Transverse colon (tissue), 4 donors: ENCODE measurements around the gene DROSHA. TPM values are rescaled to one million over a fixed set of nuclear protein-coding genes. Genes with fewer than 3 reads are reported as not detected.

Source experiments
- DNase-seq: peaks from one replicate; pipeline ENCODE4 v3.0.0-alpha.2; 2019
- H3K27ac ChIP-seq, 4 donors: fragments of 200-600 bp; sonication (generic); 2 replicates each; pipeline ENCODE4 v1.5.1; 2016 to 2018; ENCODE audit warnings: inconsistent platforms in 4 of 4
- H3K27me3 ChIP-seq: fragments of 200-600 bp; sonication (generic); 2 replicates; pipeline ENCODE4 v1.5.1; 2017; ENCODE audit warnings: inconsistent platforms
- H3K36me3 ChIP-seq, 4 donors: fragments of 200-600 bp; sonication (generic); 2 replicates each; pipeline ENCODE4 v1.5.1; 2017 to 2019; ENCODE audit warnings: inconsistent platforms in 4 of 4
- H3K4me1 ChIP-seq, 4 donors: fragments of 200-600 bp; sonication (generic); 2 replicates each; pipeline ENCODE4 v1.5.1; 2017 to 2020; ENCODE audit warnings: inconsistent platforms in 4 of 4
- H3K4me3 ChIP-seq, 4 donors: fragments of 200-600 bp; sonication (generic); 1 replicate in 1 of 4; 2 replicates in 3 of 4; pipeline versions ENCODE4 v1.5.1 to v1.6.1; 2017 to 2019; ENCODE audit warnings: inconsistent platforms in 4 of 4
- H3K9me3 ChIP-seq, 2 donors: fragments of 200-600 bp; sonication (generic); 2 replicates each; pipeline ENCODE4 v1.5.1; 2017 to 2019; ENCODE audit warnings: inconsistent platforms in 2 of 2
- CTCF ChIP-seq, 5 experiments: fragments of 200-600 bp in 3 of 5; fragments of 450-650 bp in 2 of 5; sonication (generic) in 3 of 5; IDR thresholded peaks; 1 replicate in 2 of 5; 2 replicates in 3 of 5; pipeline ENCODE4 v1.5.1; 2016 to 2017; ENCODE audit warnings: antibody characterized with exemption in 5 of 5, inconsistent platforms in 3 of 5, mild to moderate bottlenecking in 2 of 5, moderate library complexity in 1 of 5
- EP300 ChIP-seq: sonication (generic); formaldehyde crosslinking; IDR thresholded peaks from one replicate; pipeline ENCODE4 v1.6.1; 2017; ENCODE audit warnings: antibody characterized with exemption, low read depth
- POLR2A ChIP-seq: fragments of 450-650 bp; IDR thresholded peaks from one replicate; pipeline ENCODE4 v1.6.1; 2016; ENCODE audit warnings: antibody characterized with exemption, mild to moderate bottlenecking, moderate library complexity
- POLR2AphosphoS5 ChIP-seq, 3 donors: sonication (generic); formaldehyde crosslinking; IDR thresholded peaks; one replicate each; pipeline ENCODE4 v1.6.1; 2016; ENCODE audit warnings: antibody characterized with exemption in 3 of 3
- WGBS, 2 donors: methylation state at CpG; one replicate each; pipeline ENCODE4 v1.1.5; 2018; ENCODE audit warnings: low coverage in 1 of 2; 5-methylcytosine and 5-hydroxymethylcytosine counted together
- in situ Hi-C, 4 donors: fragments of 200-750 bp; cut with MboI; loops; one replicate each; pipeline versions ENCODE4 v1.15.0 to v1.15.1; 2017; ENCODE audit warnings: low sequenced_read_pairs in 3 of 4, low pct_ligation_motif_present in 1 of 4, low pct_unique_long_range_greater_than_20kb in 1 of 4
- intact Hi-C: fragments of 100-400 bp; cut with DNase I; formaldehyde crosslinking; loops from one replicate; pipeline ENCODE4 v1.15.1; 2023; ENCODE audit warnings: low total_unique reads
- total RNA-seq, 4 donors: library from RNA; depleted of rRNA; stranded (reverse); fragments of >200 nt; gene quantifications; one replicate each; pipeline ENCODE4 v1.1.0, GENCODE V29; 2016

The DROSHA gene
- total RNA-seq, 4 donors from 2014 or later = 32.2 to 503 (median 47.4) TPM

- Histone ChIP-seq H3K27ac (no peak overlapping the region), H3K9me3 (peaks cover 0 to 5% of the 10 kb centered on the region in 2 donors), H3K4me3 (no peak overlapping the region), H3K36me3 (no peaks in the 10 kb centered on the region), H3K4me1 (no peaks in the 10 kb centered on the region), H3K27me3 (no peaks in the 10 kb centered on the region)
- in situ Hi-C loops (no loop called here), intact Hi-C loops (no loop called here)
- DNase-seq = no peak
- 72 to 94% methylated on average over 2 to 3 of the region's 3 CpGs for WGBS, 2 donors
- TF ChIP-seq CTCF (IDR thresholded peaks at IDR 0.05) (no peak), EP300 (no peak), POLR2AphosphoS5 (IDR thresholded peaks at IDR 0.05) (no peak), POLR2A (no peak)
These were observed 148.2 kb downstream of the DROSHA start for GRCh38 chr5:31383734-31384133.

- TF ChIP-seq CTCF (IDR thresholded peaks at IDR 0.05) (no peak), POLR2AphosphoS5 (IDR thresholded peaks at IDR 0.05) (no peak), POLR2A (no peak), EP300 (no peak)
- H3K4me1 ChIP-seq = peaks cover 0 to 8% (median 4%) of the 10 kb centered on the region in 4 donors
- intact Hi-C loops = no loop called here
- no peak for DNase-seq
- in situ Hi-C loops = no loop called here
- WGBS, 2 donors = 74 to 79% methylated on average over 9 to 15 of the region's 15 CpGs
- H3K4me3 ChIP-seq = no peak overlapping the region
- no peaks in the 10 kb centered on the region for H3K36me3 ChIP-seq
- no peaks in the 10 kb centered on the region for H3K27me3 ChIP-seq
- no peak overlapping the region for H3K27ac ChIP-seq
- peaks cover 0 to 2% of the 10 kb centered on the region in 2 donors for H3K9me3 ChIP-seq
These were observed 149.6 kb downstream of the DROSHA start for GRCh38 chr5:31382051-31382878.

GRCh38 chr5:31381299-31381698, 150.6 kb downstream of the DROSHA start:
- no peaks in the 10 kb centered on the region for H3K27me3 ChIP-seq

DNA sequence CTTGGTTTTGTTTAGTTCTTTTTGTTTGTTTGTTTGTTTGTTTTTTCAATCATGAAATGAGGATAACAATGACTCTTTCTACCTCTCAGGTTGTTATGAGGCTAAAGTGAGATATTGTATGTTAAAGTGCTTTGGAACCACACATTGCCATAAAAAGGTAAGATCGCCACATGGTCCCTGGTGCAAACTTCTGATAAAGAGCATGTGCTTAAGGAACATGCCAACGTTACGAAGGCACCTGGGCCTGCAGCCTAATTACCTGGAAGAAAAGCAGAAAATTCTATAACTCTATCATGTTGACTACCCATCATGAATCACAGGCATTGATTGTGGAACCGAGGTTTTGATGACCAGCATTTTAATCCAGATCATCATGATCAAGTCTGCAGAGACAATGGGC, 151.8 kb downstream of the DROSHA start:
- no peaks in the 10 kb centered on the region for H3K9me3 ChIP-seq
- no peak overlapping the region for H3K27ac ChIP-seq
- in situ Hi-C loops = no loop called here
- no peaks in the 10 kb centered on the region for H3K36me3 ChIP-seq
- peaks cover 0 to 15% (median 7%) of the 10 kb centered on the region in 4 donors for H3K4me1 ChIP-seq
- intact Hi-C loops = no loop called here
- WGBS, 2 donors = 75 to 83% methylated on average over 4 of the region's 4 CpGs
- no peak for TF ChIP-seq CTCF (IDR thresholded peaks at IDR 0.05)
- TF ChIP-seq EP300 = no peak
- TF ChIP-seq POLR2AphosphoS5 (IDR thresholded peaks at IDR 0.05) = no peak
- TF ChIP-seq POLR2A = no peak
- no peak for DNase-seq
- H3K4me3 ChIP-seq = no peak overlapping the region
- no peaks in the 10 kb centered on the region for H3K27me3 ChIP-seq

More at GRCh38 chr5:31381299-31381698, 150.6 kb downstream of the DROSHA start:
- TF ChIP-seq POLR2A (no peak), CTCF (IDR thresholded peaks at IDR 0.05) (no peak)
- Histone ChIP-seq H3K27ac (no peak overlapping the region), H3K4me3 (no peak overlapping the region), H3K9me3 (no peaks in the 10 kb centered on the region), H3K4me1 (peaks cover 0 to 15% (median 7%) of the 10 kb centered on the region in 4 donors), H3K36me3 (no peaks in the 10 kb centered on the region)
- intact Hi-C loops = no loop called here
- no peak for DNase-seq
- 81 to 95% methylated on average over 4 of the region's 4 CpGs for WGBS, 2 donors
- in situ Hi-C loops = no loop called here
